Jurkat, Clone E6-1 (cell line): ENCODE data around the gene A4GALT.
"Not testable (repeated sequence)": the region's sequence is repeated elsewhere in the genome, so short reads cannot be mapped to it uniquely, and the experiment has no call there.

Experiments used
- DNase-seq: peaks from one replicate; pipeline ENCODE4 v3.0.0-alpha.2; 2011; ENCODE audit warnings: low read depth, low spot score
- H3K4me3 ChIP-seq: 2 replicates; pipeline ENCODE4 v1.5.1; 2011; ENCODE audit warnings: mild to moderate bottlenecking, low read length, control low read depth, moderate library complexity

A4GALT gene

GRCh38 chr22:42666393-42666792, 54.3 kb downstream of the A4GALT start:
- DNase-seq = not testable (repeated sequence)

GRCh38 chr22:42664976-42665831, 55.5 kb downstream of the A4GALT start:
- no peak for DNase-seq
- H3K4me3 ChIP-seq = no peak overlapping the region

More at GRCh38 chr22:42666393-42666792, 54.3 kb downstream of the A4GALT start:
- not testable (repeated sequence) for H3K4me3 ChIP-seq

GRCh38 chr22:42661985-42662831, 58.5 kb downstream of the A4GALT start:
- H3K4me3 ChIP-seq = peak overlapping the region; percentile 43
- DNase-seq = no peak

GRCh38 chr22:42656578-42656977, 64.1 kb downstream of the A4GALT start:
- no peak for DNase-seq

GRCh38 chr22:42655693-42656092, 65.0 kb downstream of the A4GALT start:
- no peak overlapping the region for H3K4me3 ChIP-seq
- no peak for DNase-seq

More at GRCh38 chr22:42656578-42656977, 64.1 kb downstream of the A4GALT start:
- H3K4me3 ChIP-seq = no peak overlapping the region

GRCh38 chr22:42654436-42655073, 66.1 kb downstream of the A4GALT start:
- DNase-seq = no peak
- H3K4me3 ChIP-seq = no peak overlapping the region

- no peak overlapping the region for H3K4me3 ChIP-seq
- DNase-seq = no peak
Observed at GRCh38 chr22:42653999-42654398, 66.7 kb downstream of the A4GALT start.

GRCh38 chr22:42651134-42651533, 69.5 kb downstream of the A4GALT start:
- DNase-seq = no peak
- H3K4me3 ChIP-seq = no peak overlapping the region

GRCh38 chr22:42649246-42650099, 71.2 kb downstream of the A4GALT start, which contains the start of gene CYB5R3:
CYB5R3 (minus strand) TSS chr22:42649392; CDS start chr22:42649315, 77 bp downstream.
- DNase-seq = peak; percentile 53
- peak within 1 kb of the TSS; percentile 75 for H3K4me3 ChIP-seq

GRCh38 chr22:42648368-42649245, 72.1 kb downstream of the A4GALT start:
- peak; percentile 44 for DNase-seq
- H3K4me3 ChIP-seq = peak overlapping the region; percentile 75

- peak overlapping the region; percentile 75 for H3K4me3 ChIP-seq
- DNase-seq = no peak
Observed at GRCh38 chr22:42648017-42648367, 72.7 kb downstream of the A4GALT start.

- H3K4me3 ChIP-seq = no peak overlapping the region
- no peak for DNase-seq
Observed at GRCh38 chr22:42646569-42647525, 73.8 kb downstream of the A4GALT start.

- no peak overlapping the region for H3K4me3 ChIP-seq
- no peak for DNase-seq
Observed at GRCh38 chr22:42645938-42646568, 74.6 kb downstream of the A4GALT start.

- no peak overlapping the region for H3K4me3 ChIP-seq
- no peak for DNase-seq
Observed at GRCh38 chr22:42645341-42645937, 75.2 kb downstream of the A4GALT start.

- DNase-seq = no peak
- H3K4me3 ChIP-seq = no peak overlapping the region
Observed at GRCh38 chr22:42644422-42645340, 76.0 kb downstream of the A4GALT start.
